Trophoblast cell (in vitro differentiated cells and primary cell): ENCODE data around the gene MDM2.

Experiments used
- DNase-seq, 2 donors: peaks; one replicate each; pipeline ENCODE4 v3.0.0-alpha.2; 2016
- H2AFZ ChIP-seq: 2 replicates; pipeline ENCODE4 v1.6.1; 2013; ENCODE audit warnings: low read length, moderate library complexity, mild to moderate bottlenecking; ENCODE audit not compliant: insufficient read depth, poor library complexity
- H2AK5ac ChIP-seq: 2 replicates; pipeline ENCODE4 v1.6.1; 2013; ENCODE audit warnings: mild to moderate bottlenecking, low read length
- H2BK120ac ChIP-seq: 2 replicates; pipeline ENCODE4 v1.6.1; 2013; ENCODE audit warnings: low read length, mild to moderate bottlenecking, moderate library complexity; ENCODE audit not compliant: insufficient read depth, poor library complexity
- H2BK12ac ChIP-seq: 2 replicates; pipeline ENCODE4 v1.6.1; 2013; ENCODE audit warnings: mild to moderate bottlenecking, low read length, moderate library complexity
- H2BK5ac ChIP-seq: 2 replicates; pipeline ENCODE4 v1.6.1; 2013; ENCODE audit warnings: low read length, low read depth, moderate library complexity, mild to moderate bottlenecking; ENCODE audit not compliant: poor library complexity
- H3K14ac ChIP-seq: 2 replicates; pipeline ENCODE4 v1.6.1; 2013; ENCODE audit warnings: mild to moderate bottlenecking, low read length
- H3K18ac ChIP-seq: 2 replicates; pipeline ENCODE4 v1.6.1; 2013; ENCODE audit warnings: mild to moderate bottlenecking, low read length
- H3K23ac ChIP-seq: 2 replicates; pipeline ENCODE4 v1.6.1; 2013; ENCODE audit warnings: low read length
- H3K27ac ChIP-seq: 2 replicates; pipeline ENCODE4 v1.5.1; 2013; ENCODE audit warnings: low read depth, mild to moderate bottlenecking, inconsistent platforms, low read length, moderate library complexity
- H3K27me3 ChIP-seq: 2 replicates; pipeline ENCODE4 v1.6.1; 2013; ENCODE audit warnings: inconsistent platforms, mild to moderate bottlenecking, low read length, moderate library complexity; ENCODE audit not compliant: insufficient read depth
- H3K36me3 ChIP-seq, 2 experiments: 1 replicate in 1 of 2; 2 replicates in 1 of 2; pipeline ENCODE4 v1.6.1; 2013; ENCODE audit warnings: low read length in 2 of 2, mild to moderate bottlenecking in 2 of 2, moderate library complexity in 1 of 2; ENCODE audit not compliant: insufficient read depth in 2 of 2, control insufficient read depth in 1 of 2
- H3K4ac ChIP-seq: 2 replicates; pipeline ENCODE4 v1.6.1; 2013; ENCODE audit warnings: low read depth, mild to moderate bottlenecking, low read length, moderate library complexity
- H3K4me1 ChIP-seq, 2 experiments: 1 replicate in 1 of 2; 2 replicates in 1 of 2; pipeline ENCODE4 v1.6.1; 2013; ENCODE audit warnings: low read length in 2 of 2, mild to moderate bottlenecking in 2 of 2, moderate library complexity in 1 of 2; ENCODE audit not compliant: insufficient read depth in 2 of 2, control insufficient read depth in 1 of 2
- H3K4me2 ChIP-seq: 2 replicates; pipeline ENCODE4 v1.6.1; 2013; ENCODE audit warnings: inconsistent platforms, mild to moderate bottlenecking, low read length, moderate library complexity
- H3K4me3 ChIP-seq: 2 replicates; pipeline ENCODE4 v1.5.1; 2013; ENCODE audit warnings: mild to moderate bottlenecking, low read depth, low read length, inconsistent platforms
- H3K79me1 ChIP-seq: one replicate; pipeline ENCODE4 v1.6.1; 2013; ENCODE audit warnings: low read length
- H3K79me2 ChIP-seq: 2 replicates; pipeline ENCODE4 v1.6.1; 2013; ENCODE audit warnings: low read length, mild to moderate bottlenecking; ENCODE audit not compliant: control insufficient read depth, insufficient read depth, poor library complexity
- H3K9ac ChIP-seq: 2 replicates; pipeline ENCODE4 v1.6.1; 2013; ENCODE audit warnings: mild to moderate bottlenecking, low read length
- H3K9me3 ChIP-seq: 2 replicates; pipeline ENCODE4 v1.6.1; 2013; ENCODE audit warnings: low read depth, mild to moderate bottlenecking, control low read depth, inconsistent platforms, low read length; ENCODE audit not compliant: insufficient read depth
- H4K12ac ChIP-seq: 2 replicates; pipeline ENCODE4 v1.6.1; 2013; ENCODE audit warnings: low read depth, mild to moderate bottlenecking, low read length, moderate library complexity
- H4K8ac ChIP-seq: 2 replicates; pipeline ENCODE4 v1.6.1; 2013; ENCODE audit warnings: low read depth, mild to moderate bottlenecking, low read length, moderate library complexity
- H4K91ac ChIP-seq: one replicate; pipeline ENCODE4 v1.6.1; 2013; ENCODE audit warnings: low read depth, mild to moderate bottlenecking, low read length, moderate library complexity
- WGBS: extraction: QIAGEN DNeasy Blood & Tissue Kit; methylation state at CpG from one replicate; pipeline ENCODE4 v1.1.7; 2013; ENCODE audit warnings: missing lambda C conversion rate; ENCODE audit not compliant: insufficient read length, insufficient coverage; ENCODE audit errors: extremely low coverage; 5-methylcytosine and 5-hydroxymethylcytosine counted together

The MDM2 gene

DNA sequence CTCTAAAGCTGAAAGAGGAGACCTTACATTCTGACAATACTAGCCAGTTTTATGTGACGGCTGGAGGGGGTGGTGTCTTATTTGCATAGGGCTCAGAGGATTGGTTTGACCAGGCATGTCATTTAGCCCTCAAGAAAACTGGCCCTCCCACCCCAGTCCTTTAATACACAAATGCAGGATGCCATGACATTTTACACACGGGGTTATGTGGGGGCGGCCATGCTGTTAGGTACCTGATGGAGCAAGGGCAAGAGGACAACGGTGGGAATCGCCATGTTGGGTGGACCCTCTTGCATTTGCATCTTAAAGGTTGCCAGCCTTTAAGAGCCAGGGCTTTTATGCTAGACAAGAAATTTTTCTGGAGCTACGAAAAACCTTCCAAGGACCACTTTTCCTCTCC lies 23.3 kb downstream of the MDM2 start:
- H4K12ac ChIP-seq: no peak overlapping the region
- H3K18ac ChIP-seq: no peak overlapping the region
- H2AFZ ChIP-seq: no peak overlapping the region
- H3K27ac ChIP-seq: peak overlapping the region; percentile 3
- H4K8ac ChIP-seq: no peak overlapping the region
- H2BK120ac ChIP-seq: no peak overlapping the region
- no peak overlapping the region for H2BK12ac ChIP-seq
- no peak overlapping the region for H3K9ac ChIP-seq
- no peaks in the 10 kb centered on the region for H3K27me3 ChIP-seq
- H3K23ac ChIP-seq: no peak overlapping the region
- H2AK5ac ChIP-seq: no peak overlapping the region
- H3K4ac ChIP-seq: no peak overlapping the region
- H3K4me3 ChIP-seq: no peak overlapping the region
- DNase-seq: peak; percentile 59 to 68
- peaks cover 0 to 5% of the 10 kb centered on the region in 2 experiments for H3K4me1 ChIP-seq
- no peak overlapping the region for H3K4me2 ChIP-seq
- peaks cover 34 to 35% of the 10 kb centered on the region in 2 experiments for H3K36me3 ChIP-seq
- WGBS: no CpG with 5 or more reads among the region's 6 CpGs
- H3K14ac ChIP-seq: no peak overlapping the region
- H4K91ac ChIP-seq: no peak overlapping the region
- H3K79me2 ChIP-seq: peaks cover 2% of the 10 kb centered on the region
- H2BK5ac ChIP-seq: no peak overlapping the region
- H3K79me1 ChIP-seq: no peaks in the 10 kb centered on the region
- no peaks in the 10 kb centered on the region for H3K9me3 ChIP-seq

- Histone ChIP-seq H3K18ac (no peak overlapping the region), H3K27ac (peak overlapping the region; percentile 43), H2BK12ac (no peak overlapping the region), H3K79me2 (peaks cover 2% of the 10 kb centered on the region), H3K4me1 (peaks cover 0 to 5% of the 10 kb centered on the region in 2 experiments), H3K9me3 (no peaks in the 10 kb centered on the region), H4K8ac (no peak overlapping the region), H2AFZ (no peak overlapping the region), H2BK120ac (no peak overlapping the region), H4K91ac (no peak overlapping the region), H3K4me2 (no peak overlapping the region), H2AK5ac (no peak overlapping the region), H3K4me3 (no peak overlapping the region), H3K9ac (no peak overlapping the region), H3K79me1 (no peaks in the 10 kb centered on the region), H2BK5ac (no peak overlapping the region), H3K4ac (no peak overlapping the region), H3K36me3 (peaks cover 32 to 33% of the 10 kb centered on the region in 2 experiments), H3K27me3 (no peaks in the 10 kb centered on the region), H4K12ac (no peak overlapping the region), H3K23ac (no peak overlapping the region), H3K14ac (no peak overlapping the region)
- no CpG with 5 or more reads among the region's 14 CpGs for WGBS
- DNase-seq: peak; percentile 70 to 97
Measured at GRCh38 chr12:68831751-68832503, 23.9 kb downstream of the MDM2 start.

- Histone ChIP-seq H3K79me1 (no peaks in the 10 kb centered on the region), H4K8ac (no peak overlapping the region), H3K4me2 (no peak overlapping the region), H3K27ac (peak overlapping the region; percentile 43), H2AK5ac (no peak overlapping the region), H3K23ac (no peak overlapping the region), H4K91ac (no peak overlapping the region), H3K79me2 (peaks cover 2% of the 10 kb centered on the region), H3K4me1 (peaks cover 0 to 5% of the 10 kb centered on the region in 2 experiments), H2BK12ac (no peak overlapping the region), H3K9ac (no peak overlapping the region), H3K4me3 (no peak overlapping the region), H2AFZ (no peak overlapping the region), H3K9me3 (no peaks in the 10 kb centered on the region), H3K27me3 (no peaks in the 10 kb centered on the region), H3K36me3 (peaks cover 37 to 39% of the 10 kb centered on the region in 2 experiments), H4K12ac (no peak overlapping the region), H2BK120ac (no peak overlapping the region), H3K14ac (no peak overlapping the region), H3K18ac (no peak overlapping the region), H3K4ac (no peak overlapping the region), H2BK5ac (no peak overlapping the region)
- DNase-seq: peak in 1 of 2 donors; percentile 63
- no CpG with 5 or more reads among the region's 4 CpGs for WGBS
Measured at GRCh38 chr12:68832504-68832867, 24.5 kb downstream of the MDM2 start.

DNA sequence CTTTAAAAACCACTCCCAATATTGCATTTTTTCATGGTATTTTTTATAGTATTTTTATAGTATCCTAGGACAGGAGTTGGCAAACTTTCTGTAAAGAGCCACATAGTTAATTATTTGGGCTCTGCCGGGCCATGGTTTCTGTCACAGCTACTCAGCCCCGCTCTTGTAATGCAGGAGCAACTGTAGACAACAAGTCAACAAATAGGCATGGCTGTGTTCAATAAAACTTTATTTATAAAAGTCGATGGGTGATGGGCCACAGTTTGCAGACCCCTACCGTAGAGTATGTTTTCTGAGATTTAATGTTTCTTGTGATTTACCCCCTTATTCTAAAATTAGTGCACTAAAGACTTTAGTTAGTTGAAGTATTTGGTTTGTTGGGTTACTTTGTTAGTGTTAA lies 25.5 kb downstream of the MDM2 start:
- Histone ChIP-seq H3K79me1 (no peaks in the 10 kb centered on the region), H2AK5ac (no peak overlapping the region), H3K4me3 (no peak overlapping the region), H3K18ac (no peak overlapping the region), H4K8ac (no peak overlapping the region), H3K23ac (no peak overlapping the region), H3K79me2 (peaks cover 2% of the 10 kb centered on the region), H3K4ac (no peak overlapping the region), H3K4me2 (no peak overlapping the region), H2BK12ac (no peak overlapping the region), H2AFZ (no peak overlapping the region), H3K4me1 (peaks cover 0 to 5% of the 10 kb centered on the region in 2 experiments), H3K27ac (no peak overlapping the region), H3K27me3 (no peaks in the 10 kb centered on the region), H3K14ac (no peak overlapping the region), H2BK120ac (no peak overlapping the region), H2BK5ac (no peak overlapping the region), H3K9me3 (no peaks in the 10 kb centered on the region), H3K36me3 (peaks cover 31 to 37% of the 10 kb centered on the region in 2 experiments), H4K12ac (no peak overlapping the region), H4K91ac (no peak overlapping the region), H3K9ac (no peak overlapping the region)
- WGBS: no CpG with 5 or more reads among the region's 4 CpGs
- no peak for DNase-seq
